Iris pigment epithelial cell (primary cell): Measurements from ENCODE around the gene UCK1.

ENCODE experiments used
- DNase-seq: peaks from one replicate; pipeline ENCODE4 v3.0.0-alpha.2; 2011; ENCODE audit warnings: low read depth

UCK1 gene

GRCh38 chr9:131530920-131531832 lies at the start of gene UCK1:
Gene UCK1, minus strand, starts transcription at chr9:131531263. Its CDS starts 89 bp downstream, at chr9:131531174.
- peak; percentile 72 for DNase-seq

- DNase-seq: no peak
These were observed 49.3 kb upstream of the UCK1 start for GRCh38 chr9:131580358-131580757.

- no peak for DNase-seq
These were observed 48.7 kb upstream of the UCK1 start for GRCh38 chr9:131579789-131580211.

- no peak for DNase-seq
These were observed 47.9 kb upstream of the UCK1 start for GRCh38 chr9:131578731-131579504.

- no peak for DNase-seq
These were observed 47.0 kb upstream of the UCK1 start for GRCh38 chr9:131578021-131578420.

GRCh38 chr9:131577005-131578000 lies 46.2 kb upstream of the UCK1 start:
- no peak for DNase-seq

- no peak for DNase-seq
These were observed 45.1 kb upstream of the UCK1 start for GRCh38 chr9:131575946-131576853.

- no peak for DNase-seq
These were observed 43.9 kb upstream of the UCK1 start for GRCh38 chr9:131574730-131575640.

GRCh38 chr9:131567910-131568309 lies 36.8 kb upstream of the UCK1 start:
- DNase-seq: no peak

- no peak for DNase-seq
These were observed 35.1 kb upstream of the UCK1 start for GRCh38 chr9:131566158-131566557.

- DNase-seq: no peak
These were observed 34.3 kb upstream of the UCK1 start for GRCh38 chr9:131565369-131565768.

- DNase-seq: peak; percentile 23
These were observed 31.2 kb upstream of the UCK1 start for GRCh38 chr9:131562032-131562959.

- no peak for DNase-seq
These were observed 28.4 kb upstream of the UCK1 start for GRCh38 chr9:131559421-131560000.

GRCh38 chr9:131557855-131558548 lies 26.9 kb upstream of the UCK1 start:
- DNase-seq: no peak

- DNase-seq: no peak
These were observed 25.0 kb upstream of the UCK1 start for GRCh38 chr9:131555841-131556673.

GRCh38 chr9:131554843-131555351 lies 23.8 kb upstream of the UCK1 start:
- no peak for DNase-seq
